GM12864 (cell line): ENCODE measurements around the gene RBM24.
"Not testable (repeated sequence)": the region's sequence is repeated elsewhere in the genome, so short reads cannot be mapped to it uniquely, and the experiment has no call there.

Source experiments
- DNase-seq: peaks from one replicate; pipeline ENCODE4 v3.0.0-alpha.2; 2011; ENCODE audit warnings: low read depth
- H3K4me3 ChIP-seq: 2 replicates; pipeline ENCODE4 v1.5.1; 2011; ENCODE audit warnings: mild to moderate bottlenecking, low read depth, low read length, control low read depth
- TF ChIP-seq, protein P1 (sequence below): IDR thresholded peaks from 2 replicates; pipeline ENCODE4 v1.5.1; 2011; ENCODE audit warnings: low read depth, mild to moderate bottlenecking, moderate library complexity, low read length, control low read depth, inconsistent platforms; ENCODE audit errors: missing control alignments

Gene RBM24

GRCh38 chr6:17313971-17314370 lies 32.8 kb downstream of the RBM24 start:
- TF ChIP-seq, protein P1, sequence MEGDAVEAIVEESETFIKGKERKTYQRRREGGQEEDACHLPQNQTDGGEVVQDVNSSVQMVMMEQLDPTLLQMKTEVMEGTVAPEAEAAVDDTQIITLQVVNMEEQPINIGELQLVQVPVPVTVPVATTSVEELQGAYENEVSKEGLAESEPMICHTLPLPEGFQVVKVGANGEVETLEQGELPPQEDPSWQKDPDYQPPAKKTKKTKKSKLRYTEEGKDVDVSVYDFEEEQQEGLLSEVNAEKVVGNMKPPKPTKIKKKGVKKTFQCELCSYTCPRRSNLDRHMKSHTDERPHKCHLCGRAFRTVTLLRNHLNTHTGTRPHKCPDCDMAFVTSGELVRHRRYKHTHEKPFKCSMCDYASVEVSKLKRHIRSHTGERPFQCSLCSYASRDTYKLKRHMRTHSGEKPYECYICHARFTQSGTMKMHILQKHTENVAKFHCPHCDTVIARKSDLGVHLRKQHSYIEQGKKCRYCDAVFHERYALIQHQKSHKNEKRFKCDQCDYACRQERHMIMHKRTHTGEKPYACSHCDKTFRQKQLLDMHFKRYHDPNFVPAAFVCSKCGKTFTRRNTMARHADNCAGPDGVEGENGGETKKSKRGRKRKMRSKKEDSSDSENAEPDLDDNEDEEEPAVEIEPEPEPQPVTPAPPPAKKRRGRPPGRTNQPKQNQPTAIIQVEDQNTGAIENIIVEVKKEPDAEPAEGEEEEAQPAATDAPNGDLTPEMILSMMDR, result no peak
- no peak for DNase-seq
- no peak overlapping the region for H3K4me3 ChIP-seq

GRCh38 chr6:17315262-17315661 lies 34.1 kb downstream of the RBM24 start:
- no peak for DNase-seq

DNA sequence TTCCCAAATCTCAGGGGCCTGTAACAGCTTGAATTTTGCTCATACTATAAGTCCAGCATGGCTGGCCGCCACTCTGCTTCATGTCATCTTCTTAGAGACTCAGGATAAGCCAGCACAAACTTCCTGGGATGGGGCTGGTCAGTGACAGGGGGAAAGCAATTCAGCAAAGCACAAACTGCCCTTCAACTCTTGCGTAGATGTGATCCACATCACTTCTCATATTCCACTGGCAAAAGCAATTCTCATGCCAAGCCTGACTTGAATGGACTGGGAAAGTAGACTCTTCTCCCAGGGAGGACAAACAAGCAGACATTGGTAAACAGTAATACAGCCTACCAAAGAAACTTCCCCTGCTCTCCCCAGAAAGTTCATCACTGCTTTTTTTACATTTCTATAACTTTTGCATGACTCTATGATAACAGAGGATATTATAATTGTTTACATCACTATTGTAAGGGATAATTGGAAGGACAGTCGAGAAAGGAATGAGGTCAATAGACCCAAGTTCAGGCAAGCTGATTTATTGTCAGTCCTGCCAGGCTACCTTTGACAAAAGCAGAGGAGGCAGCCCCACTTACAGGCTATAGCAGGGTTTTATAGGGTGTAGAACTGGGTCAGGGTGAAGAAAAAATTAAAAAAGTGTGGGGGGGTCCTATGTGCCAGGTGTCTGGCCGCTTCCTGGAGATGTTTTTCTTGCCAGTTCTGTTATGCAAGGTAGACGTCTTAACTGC lies 37.4 kb downstream of the RBM24 start:
- TF ChIP-seq, protein P1, result no peak
- H3K4me3 ChIP-seq, result no peak overlapping the region
- no peak for DNase-seq

More at GRCh38 chr6:17315262-17315661, 34.1 kb downstream of the RBM24 start:
- TF ChIP-seq, protein P1, result no peak
- no peak overlapping the region for H3K4me3 ChIP-seq

DNA sequence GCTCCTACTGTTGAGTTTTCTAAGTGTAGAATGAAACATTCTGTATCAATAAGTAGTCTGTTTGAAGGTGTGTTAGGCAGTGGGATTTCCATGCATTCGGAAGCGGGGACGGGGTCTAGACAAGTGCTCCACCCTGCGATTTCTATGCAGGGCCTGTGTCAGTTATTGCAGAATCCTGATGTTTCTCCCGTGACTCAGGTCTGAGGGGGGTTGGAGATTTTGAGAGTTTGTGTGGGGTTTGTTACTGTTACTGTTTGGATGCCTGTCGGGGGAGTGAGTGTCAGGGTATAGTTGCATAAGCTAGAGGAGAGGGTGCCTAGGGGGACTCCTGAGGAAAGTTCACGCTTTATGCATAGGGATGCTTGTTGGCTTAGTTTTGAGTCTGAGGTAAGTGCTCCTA lies 39.1 kb downstream of the RBM24 start:
- not testable (repeated sequence) for DNase-seq, H3K4me3 ChIP-seq

GRCh38 chr6:17331238-17331637 lies 50.1 kb downstream of the RBM24 start:
- TF ChIP-seq, protein P1, result no peak
- no peak for DNase-seq
- no peak overlapping the region for H3K4me3 ChIP-seq

DNA sequence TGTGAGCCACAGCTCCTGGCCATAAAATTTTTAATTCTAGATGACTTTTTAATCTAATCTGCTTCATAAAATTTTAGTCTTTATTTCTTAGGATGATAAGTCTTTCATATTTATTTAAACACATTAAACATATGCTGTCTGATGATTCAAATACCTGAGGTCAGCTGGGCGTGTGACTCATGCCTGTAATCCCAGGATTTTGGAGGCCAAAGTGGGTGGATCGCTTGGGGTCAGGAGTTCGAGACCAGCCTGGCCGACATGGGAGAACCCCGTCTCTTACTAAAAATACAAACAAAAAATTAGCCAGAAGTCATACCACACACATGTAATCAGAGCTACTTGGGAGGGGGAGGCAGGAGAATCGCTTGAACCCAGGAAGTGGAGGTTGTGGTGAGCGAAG lies 53.1 kb downstream of the RBM24 start:
- TF ChIP-seq, protein P1, result no peak
- DNase-seq, result no peak
- H3K4me3 ChIP-seq, result no peak overlapping the region

DNA sequence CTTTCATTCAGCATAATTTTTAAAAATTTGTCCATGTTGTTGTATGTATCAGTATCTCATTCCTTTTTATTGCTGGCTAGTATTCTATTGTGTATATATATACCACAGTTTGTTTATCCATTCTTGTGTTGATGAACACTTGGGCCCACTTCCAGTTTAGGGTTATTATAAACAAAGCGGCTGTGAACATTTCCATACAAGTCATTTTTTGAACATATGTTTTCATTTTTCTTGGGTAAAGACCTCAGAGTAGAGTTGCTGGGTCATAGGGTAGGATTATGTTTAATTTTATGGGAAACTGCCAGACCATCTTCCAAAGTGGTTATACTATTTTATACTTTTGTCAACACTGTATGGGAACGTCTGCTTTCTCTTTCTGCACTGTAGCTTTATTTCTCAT lies 55.3 kb downstream of the RBM24 start:
- TF ChIP-seq, protein P1, result no peak
- DNase-seq, result no peak
- no peak overlapping the region for H3K4me3 ChIP-seq
